Activated CD8-positive, alpha-beta memory T cell treated with anti-CD3 and anti-CD28 coated beads for 36 hours (primary cell): ENCODE measurements around the gene MX1. TPM values are rescaled to one million over a fixed set of nuclear protein-coding genes. Genes with fewer than 3 reads are reported as not detected.

Experiments
- CTCF ChIA-PET: fragments of 350-600 bp; sonication (Branson Sonifier 250); formaldehyde crosslinking; loops from one replicate; lab custom pipeline; 2021; ENCODE audit warnings: antibody characterized with exemption; lab: Charles Lee
- POLR2A ChIA-PET: fragments of 350-600 bp; sonication (Branson Sonifier 250); formaldehyde crosslinking; loops from one replicate; lab custom pipeline; 2021; ENCODE audit warnings: antibody characterized with exemption; lab: Charles Lee
- total RNA-seq, 2 experiments: library from RNA; stranded (reverse); gene quantifications; one replicate each; pipeline ENCODE4 v1.2.3, GENCODE V29; 2021

The MX1 gene
- total RNA-seq, 2 experiments from 2014 or later = 5.1 to 5.3 TPM

DNA sequence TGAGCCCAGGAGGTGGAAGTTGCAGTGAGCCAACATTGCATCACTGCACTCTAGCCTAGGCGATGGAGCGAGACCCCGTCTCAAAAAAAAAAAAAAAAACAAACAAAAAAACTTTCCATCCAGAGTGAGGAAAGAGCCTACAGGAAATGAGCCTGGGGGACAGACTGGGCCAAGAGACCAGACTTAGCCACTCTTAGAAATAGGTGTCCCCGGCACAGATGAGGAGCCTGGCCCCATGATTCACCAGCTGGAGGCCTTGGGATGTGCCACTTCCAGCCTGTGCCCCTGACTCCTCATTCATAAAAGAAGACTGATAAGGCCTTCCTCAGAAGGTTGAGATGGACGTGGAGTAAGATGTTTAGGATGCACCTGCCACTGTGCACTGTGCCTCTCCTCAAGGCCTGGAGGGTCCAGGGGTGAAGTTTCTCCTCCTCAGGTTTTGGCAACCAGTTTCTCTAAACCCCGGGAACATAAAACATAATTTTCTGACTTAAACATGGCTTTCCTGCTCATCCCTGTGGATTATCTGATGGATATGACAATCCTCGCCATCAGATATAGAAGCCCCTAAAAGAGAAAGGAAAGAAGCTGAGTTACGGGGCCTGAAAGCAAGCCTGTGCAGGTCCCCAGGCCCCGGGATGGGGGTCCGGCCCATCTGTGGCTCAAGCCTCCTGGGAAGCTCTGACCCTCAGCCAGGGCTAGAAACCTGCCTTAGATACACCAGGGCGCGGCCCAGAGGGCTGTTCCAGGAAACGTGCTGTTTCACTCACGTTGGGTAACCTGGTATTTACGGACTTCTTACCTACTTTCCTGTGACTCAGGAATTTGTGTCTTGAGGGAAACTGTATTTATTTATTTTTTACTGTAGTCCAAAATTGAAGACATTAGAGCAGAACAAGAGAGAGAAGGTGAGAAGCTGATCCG is 26.0 kb downstream of the MX1 start:
- POLR2A ChIA-PET = no interaction called here
- CTCF ChIA-PET = interaction anchor here (1.2 kb wide), 1 partner anchor 169 kb away, joined by 3 read pairs; no protein-coding TSS in a partner anchor

DNA sequence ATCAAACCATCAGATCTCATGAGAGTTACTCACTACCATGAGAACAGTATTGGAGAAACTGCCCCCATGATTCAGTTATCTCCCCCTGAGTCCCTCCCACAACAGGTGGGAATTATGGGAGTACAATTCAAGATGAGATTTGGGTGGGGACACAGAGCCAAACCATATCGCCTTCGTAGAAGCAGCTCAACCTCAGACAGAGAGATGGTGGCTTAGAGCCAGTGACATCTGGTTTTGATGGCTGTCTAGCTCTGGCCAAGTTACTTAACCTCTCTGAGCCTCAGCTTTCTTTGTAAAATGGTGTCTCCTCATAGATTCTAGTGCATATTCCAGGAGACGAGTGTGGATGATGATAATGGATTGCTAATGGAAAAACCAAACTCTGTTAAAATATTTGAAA is 27.2 kb downstream of the MX1 start:
- ChIA-PET CTCF (interaction anchor here (1.2 kb wide), 1 partner anchor 170 kb away, joined by 3 read pairs; no protein-coding TSS in a partner anchor), POLR2A (no interaction called here)

DNA sequence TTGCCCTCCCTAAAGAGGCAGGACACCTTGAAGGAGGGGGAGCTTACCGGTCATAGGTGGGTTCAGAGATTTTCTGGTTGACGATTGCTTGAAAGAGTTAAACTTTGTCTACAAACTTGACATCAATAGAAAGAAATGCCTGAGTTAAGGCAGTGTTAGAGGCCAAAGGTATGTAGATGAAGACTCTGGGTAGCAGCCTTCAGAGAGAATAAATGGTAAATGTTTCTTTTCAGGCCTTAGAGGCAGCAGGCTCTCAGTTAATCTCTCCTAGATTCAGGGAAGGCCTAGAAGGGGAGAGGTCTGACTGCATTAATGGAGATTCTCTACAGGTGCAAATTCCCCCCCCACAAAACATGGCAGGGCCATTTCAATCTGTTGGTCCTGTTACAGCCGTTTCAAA is 27.7 kb downstream of the MX1 start:
- POLR2A ChIA-PET = no interaction called here
- CTCF ChIA-PET = no interaction called here

DNA sequence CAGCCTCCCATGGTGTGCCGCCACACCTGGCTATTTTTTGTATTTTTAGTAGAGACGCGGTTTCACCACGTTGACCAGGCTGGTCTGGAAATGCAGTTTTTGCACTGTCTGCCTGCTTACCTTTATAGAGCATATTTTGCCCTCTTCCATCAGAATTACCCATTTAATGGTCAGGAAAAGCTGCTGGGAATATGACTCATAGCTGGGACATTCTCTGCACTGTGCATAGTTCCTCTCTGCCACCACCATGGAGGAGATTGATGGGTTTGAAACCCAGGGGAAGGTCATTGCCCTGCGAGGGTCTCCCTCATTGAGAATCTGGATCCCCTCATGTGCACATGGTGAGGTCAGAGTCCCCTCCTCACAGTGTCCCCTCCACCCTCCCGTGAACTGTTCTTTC is 32.1 kb downstream of the MX1 start:
- CTCF ChIA-PET = interaction anchor here (0.7 kb wide), 1 partner anchor 10 kb away, joined by 3 read pairs; no protein-coding TSS in a partner anchor
- POLR2A ChIA-PET = no interaction called here

DNA sequence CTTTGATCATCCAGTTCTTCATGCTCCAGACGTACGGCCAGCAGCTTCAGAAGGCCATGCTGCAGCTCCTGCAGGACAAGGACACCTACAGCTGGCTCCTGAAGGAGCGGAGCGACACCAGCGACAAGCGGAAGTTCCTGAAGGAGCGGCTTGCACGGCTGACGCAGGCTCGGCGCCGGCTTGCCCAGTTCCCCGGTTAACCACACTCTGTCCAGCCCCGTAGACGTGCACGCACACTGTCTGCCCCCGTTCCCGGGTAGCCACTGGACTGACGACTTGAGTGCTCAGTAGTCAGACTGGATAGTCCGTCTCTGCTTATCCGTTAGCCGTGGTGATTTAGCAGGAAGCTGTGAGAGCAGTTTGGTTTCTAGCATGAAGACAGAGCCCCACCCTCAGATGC is 32.5 kb downstream of the MX1 start:
- CTCF ChIA-PET = interaction anchor here (0.7 to 1.2 kb wide), 2 partner anchors 10 to 175 kb away, joined by 3 to 4 read pairs; no protein-coding TSS in a partner anchor
- POLR2A ChIA-PET = no interaction called here

DNA sequence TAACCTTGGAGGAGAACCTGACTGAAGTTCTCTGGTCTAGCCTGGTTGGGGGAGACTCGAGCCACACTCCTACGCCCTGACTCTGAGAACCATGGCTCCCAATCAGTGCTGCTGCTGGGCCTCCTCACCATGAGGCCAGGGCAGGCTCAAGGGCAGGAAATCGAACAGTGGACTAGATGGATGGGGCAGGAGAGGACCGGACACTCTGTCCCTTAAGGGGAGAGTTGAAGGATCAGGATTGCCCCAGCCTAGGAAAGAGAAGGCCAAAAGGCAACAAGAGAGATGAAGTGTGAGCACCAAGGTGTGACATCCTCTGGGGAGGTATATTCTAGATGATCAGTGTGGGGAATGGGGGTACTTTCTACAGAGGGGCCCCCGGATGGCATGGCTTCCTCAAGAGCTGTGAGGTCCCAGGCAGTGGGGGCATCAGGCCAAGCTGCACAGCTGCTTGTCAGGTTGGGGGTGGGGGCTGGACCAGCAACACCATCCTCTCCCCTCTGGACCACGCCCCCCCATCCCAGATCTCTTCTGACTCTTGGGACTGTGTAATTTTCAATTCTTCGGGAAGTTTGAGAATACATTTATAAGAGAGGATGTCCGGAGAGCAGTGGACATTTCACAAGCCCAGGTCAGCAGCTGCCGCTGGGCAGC is 34.0 kb downstream of the MX1 start:
- POLR2A ChIA-PET = no interaction called here
- CTCF ChIA-PET = interaction anchor here (1.0 to 1.4 kb wide), 5 partner anchors 16 to 180 kb away, joined by 3 to 9 read pairs (median 3); no protein-coding TSS in a partner anchor

DNA sequence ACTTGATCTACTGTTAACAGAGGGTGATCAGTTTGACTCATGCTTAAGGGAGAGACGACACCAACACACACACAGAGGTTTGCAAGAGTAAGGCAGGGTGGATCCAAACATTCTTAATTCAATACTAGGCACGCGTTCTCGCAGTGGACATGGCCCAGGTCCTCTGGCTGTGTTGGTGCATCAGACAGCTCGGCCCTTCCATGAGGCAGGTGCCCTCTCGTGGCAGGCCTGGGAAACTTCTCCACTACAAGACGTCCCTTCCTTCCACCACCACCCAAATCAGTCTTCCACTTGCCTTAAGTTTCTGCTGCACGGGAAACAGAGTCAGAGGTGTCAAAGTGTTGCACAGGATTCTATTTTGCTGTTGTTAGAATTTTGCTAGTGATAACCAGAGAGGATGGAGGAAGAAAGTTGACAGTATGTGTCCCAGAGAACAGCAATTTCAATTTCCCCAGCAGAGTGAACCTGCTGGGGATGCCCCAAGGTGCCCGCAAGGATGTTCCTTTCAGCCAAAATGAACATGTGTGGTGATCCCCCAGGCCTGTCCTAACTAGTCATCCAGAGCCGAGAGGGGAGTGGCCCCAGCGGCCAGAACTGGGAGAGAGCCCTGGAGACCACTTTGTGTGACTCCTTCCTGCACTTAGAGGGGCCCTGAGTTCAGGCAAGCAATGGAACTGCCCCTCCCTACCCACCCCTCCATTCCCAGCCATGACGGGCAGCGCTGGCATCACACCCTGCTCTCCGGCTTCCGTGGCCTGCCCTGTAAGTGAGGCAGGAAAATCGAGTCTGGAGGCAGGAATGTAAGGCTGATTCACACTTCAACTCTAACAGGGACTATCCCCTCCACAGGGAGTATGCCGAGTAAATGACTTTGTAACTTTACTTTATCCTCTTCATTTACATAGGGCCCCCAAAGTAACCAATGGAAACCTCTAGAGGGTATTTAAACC is 34.8 kb downstream of the MX1 start:
- POLR2A ChIA-PET = no interaction called here
- CTCF ChIA-PET = interaction anchor here (1.0 to 1.4 kb wide), 5 partner anchors 17 to 181 kb away, joined by 3 to 9 read pairs (median 3); no protein-coding TSS in a partner anchor

DNA sequence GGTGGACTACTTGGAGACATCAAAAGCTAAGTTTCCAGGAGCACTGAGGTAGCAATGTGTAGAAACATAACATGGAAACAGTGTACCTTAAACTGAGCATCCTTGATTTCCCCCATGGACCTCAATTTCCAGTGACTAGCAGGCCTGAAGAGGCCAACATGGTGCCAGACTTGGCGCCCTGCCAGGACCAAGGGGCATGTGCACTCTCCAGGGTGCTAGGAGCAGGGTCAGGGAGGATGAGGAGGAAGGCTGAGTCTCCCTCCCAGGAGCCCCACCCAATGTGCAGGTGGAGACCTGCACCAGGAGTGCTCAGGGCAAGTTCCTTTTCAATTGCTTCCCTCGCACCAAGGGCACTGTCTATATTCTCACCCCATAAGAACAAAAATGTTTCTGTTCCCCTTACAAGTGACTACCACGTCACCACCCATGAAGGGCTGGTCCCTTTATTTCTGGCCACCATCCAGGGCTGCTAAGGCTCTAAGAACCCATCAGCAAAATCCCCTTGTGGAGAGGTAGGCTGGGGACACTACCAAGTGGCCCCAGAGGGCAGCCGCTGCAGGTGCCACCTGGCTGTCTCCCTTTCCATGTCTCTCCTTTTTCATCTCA is 39.2 kb downstream of the MX1 start:
- POLR2A ChIA-PET = no interaction called here
- CTCF ChIA-PET = no interaction called here

DNA sequence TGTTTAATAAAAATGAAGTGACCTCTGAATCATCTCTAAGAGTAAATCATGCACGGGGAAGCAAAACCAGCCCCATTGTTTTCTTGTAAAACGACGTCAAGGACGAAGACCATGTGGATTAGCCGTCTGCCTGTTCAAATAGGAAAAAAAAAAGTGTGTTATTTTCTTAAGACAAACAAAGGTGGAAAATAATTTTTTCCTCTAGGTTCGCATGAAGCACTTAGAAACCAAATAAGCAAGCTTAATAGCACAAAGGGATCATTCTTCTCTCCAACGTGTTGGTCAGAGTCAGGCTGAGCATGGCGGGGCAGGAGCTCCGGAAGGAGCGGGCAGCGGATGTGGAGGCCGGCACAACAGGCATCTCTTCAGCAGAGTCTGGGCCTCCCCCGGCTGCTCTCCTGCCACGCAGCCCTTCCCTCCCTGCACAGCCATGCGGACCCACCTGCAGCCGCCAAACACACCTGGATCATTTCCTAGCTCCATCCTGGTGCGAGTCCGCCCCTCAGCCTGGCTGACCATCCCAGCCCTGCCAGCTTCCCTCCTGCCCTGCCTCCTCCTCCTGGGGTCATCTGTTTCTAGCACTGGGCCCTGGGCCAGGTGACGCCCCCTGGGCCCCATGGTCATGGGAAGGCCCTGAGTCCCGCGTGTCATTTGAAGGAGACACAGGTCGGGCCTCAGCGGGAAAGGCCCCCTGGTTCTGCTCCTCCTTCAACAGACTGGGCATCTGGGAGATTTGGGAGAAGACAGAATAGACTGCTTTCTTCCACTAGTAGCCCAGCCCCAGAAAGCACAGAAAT is 40.2 kb downstream of the MX1 start:
- POLR2A ChIA-PET = no interaction called here
- CTCF ChIA-PET = no interaction called here

DNA sequence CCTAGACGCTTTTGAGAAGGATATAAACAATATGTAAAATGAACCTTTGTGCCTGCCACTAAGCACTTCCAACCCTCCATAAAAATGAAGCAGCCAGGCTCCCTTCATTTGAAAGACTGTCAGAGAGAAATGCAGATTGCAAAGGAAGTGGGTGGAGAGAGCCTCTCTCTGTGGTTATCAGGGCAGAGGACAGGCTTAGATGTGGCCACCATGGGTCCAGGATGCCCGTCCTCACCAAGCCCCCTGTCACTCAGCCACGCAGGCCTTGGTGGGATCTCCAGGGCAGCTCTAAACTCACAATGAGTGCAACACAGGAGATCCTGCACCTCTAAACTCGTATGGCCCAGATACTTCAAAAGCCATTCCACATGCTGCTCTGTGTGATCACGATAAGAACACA is 44.0 kb downstream of the MX1 start:
- ChIA-PET CTCF (no interaction called here), POLR2A (no interaction called here)

DNA sequence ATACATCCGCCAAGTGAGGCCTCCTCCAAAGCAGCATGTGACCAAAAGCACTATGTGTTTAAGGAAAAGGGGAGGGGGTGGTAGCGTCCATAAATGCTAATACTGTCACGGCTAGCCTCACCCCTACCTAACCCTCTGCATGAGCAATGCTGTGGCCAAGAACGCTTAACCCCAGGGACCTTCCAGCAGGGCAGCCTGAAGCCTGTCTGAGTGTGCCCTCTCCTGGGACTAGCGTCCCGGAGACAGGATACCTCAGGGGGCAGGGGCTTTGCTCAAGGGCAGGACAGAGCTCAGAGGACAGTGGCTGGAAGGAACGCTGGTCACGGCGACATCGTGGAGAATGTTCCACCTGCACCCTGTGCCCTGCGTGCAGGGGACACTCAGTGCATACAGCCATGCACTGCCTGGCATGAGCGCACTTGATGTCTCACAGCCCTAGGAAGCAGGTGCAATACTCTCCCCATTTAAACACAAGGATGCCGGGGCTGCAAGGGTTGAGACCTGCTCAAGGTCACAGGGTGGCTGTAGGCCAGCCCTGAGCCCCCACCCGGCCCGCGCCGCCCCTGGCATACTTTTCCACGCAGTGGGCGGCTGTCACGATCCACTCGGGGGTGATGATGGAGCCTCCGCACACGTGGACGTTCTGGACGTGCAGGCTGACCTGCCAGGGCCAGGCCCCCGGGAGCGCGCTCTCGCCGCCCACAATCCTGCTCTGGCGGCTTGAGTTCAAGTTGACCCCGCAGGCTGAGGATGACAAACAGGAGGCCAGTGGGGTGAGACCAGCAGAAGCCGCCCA is 46.9 kb downstream of the MX1 start:
- POLR2A ChIA-PET = no interaction called here
- CTCF ChIA-PET = no interaction called here

DNA sequence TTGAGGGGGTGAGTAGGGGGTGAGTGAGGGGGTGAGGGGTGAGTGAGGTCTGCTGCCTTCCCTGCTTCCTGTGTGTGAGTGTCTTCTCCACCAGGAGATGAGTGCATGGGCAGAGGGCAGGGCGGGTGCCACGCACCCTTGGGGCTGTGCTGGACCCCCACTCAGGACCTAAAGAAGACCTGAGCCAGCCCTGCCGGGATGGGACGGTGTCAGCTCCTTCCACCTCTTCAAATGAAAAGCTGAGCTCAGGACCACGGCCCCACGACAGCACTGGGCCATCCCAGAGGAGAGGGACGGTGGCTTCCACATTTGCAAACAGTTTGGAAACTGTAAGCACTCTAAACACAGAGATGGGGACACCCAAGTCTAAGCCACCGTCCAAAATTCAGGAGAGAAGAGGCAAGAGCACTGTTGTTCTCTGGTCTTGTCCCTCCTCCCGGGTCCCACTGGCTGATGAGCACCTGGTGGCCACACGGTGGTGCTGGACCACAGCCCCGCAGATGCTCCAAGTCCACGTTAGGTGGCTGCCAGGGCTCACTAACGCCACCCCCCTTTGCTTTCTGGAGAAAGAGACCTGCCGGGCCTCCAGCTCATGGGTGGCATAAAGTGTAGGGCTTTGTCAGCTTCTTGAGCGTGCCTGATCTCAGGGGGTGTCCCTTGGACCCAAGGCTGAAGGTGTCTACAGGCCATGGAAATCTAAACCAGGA is 49.8 kb downstream of the MX1 start:
- POLR2A ChIA-PET = no interaction called here
- CTCF ChIA-PET = no interaction called here

DNA sequence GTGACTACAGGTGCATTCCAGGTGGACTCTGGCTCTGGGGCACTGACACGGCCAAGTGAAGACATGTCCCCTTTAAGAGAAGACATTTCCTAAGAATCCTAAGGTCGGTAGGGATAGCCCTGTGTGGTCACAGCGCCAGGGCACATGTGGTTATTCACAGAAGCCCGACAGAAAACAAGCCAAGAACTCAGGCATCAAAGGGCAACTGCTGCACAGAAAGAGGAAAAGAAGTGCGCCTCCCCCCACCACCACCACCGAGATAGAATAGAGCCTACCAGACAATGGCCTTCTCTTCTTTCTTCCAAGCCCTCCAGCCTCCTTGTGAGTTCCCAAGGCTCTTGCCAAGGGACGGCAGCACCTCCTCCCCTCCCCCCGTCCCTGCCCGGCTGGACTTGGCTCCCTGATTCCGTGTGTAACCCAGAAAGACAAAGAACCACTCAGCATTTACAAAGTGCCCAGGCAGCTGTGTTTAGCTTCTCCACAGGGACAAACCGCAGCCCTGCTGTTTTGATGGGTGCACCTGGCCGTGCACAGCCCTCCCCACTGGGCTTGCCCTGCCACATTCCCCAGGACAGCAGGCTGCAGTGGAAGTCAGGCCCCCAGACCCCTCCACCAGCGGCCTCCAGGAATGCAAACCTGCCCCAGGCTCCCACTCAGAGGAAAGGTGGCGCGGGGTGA is 51.7 kb downstream of the MX1 start:
- POLR2A ChIA-PET = no interaction called here

DNA sequence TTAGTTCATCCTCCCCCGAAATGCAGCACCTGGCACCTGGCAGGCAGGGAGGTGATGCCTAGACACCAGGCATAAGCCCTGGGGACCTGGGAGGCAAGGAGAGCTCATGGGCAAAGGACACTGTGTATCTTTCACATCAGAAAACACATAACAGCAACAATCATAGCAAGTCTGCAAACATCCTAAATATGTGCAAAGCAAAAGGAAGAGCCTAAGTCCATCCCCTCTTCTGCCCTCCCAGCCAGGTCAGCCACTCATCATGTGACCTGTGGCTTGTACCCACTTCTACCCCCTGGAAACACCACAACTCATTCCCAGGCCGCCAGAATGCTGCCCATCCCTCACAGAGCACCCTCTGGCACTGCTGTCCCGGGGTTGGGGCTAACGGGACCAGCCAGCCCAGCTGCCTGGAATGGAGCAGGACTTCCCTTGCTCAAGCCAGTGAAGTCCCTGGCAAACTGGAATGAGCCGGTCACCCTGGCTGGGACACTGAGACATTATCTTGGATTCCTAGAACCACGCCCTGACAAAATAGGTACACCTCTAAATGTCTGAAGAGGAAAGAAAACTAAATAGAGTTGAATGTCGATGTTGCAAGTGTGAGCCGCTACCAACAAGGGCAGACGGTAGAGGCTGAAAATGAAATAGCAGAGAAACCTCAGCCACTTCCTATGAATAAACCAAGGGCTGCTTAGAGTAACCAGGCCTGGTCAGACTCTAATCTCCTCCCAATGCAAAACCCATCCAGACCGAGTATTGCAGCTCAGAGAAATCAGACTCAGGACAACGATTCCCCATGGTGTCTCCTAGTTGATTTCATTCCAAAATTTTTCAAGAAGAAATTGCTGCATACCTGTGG is 52.5 kb downstream of the MX1 start:
- POLR2A ChIA-PET = no interaction called here
- CTCF ChIA-PET = no interaction called here

More for the DNA sequence above, 51.7 kb downstream of the MX1 start:
- CTCF ChIA-PET = no interaction called here

DNA sequence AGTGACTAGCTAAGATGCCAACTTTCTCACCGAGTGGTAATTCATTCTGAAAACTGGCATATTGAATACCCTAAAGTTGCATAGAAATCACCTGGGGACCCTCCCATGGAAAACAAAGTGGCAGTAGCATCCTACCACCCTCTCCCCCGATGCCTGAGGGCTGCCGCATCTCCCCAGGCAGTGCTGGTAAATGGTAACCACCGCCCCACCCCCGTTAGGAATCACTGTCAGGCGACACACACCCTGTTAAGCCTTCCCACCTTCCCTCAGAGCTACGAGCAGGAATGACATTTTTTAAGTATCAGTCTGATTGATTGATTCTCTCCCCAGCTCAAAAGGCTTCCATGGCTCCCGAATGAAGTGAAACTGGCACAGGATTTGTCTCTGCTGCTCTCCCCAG is 53.6 kb downstream of the MX1 start:
- ChIA-PET POLR2A (no interaction called here), CTCF (no interaction called here)
